WTC11 (cell line): ENCODE measurements around the gene SIGLEC1.

Experiments used
- CTCF ChIP-seq: fragments of 200-600 bp; IDR thresholded peaks from 2 replicates; pipeline ENCODE4 v1.8.0; 2022; ENCODE audit warnings: antibody characterized with exemption
- E2F5 ChIP-seq: sonication (generic); formaldehyde crosslinking; IDR thresholded peaks from 2 replicates; pipeline ENCODE4 v1.8.1; 2022; ENCODE audit warnings: mild to moderate bottlenecking, moderate library complexity, missing genetic modification reagents
- NR2C2 ChIP-seq: sonication (generic); formaldehyde crosslinking; IDR thresholded peaks from 2 replicates; pipeline ENCODE4 v1.8.0; 2022; ENCODE audit warnings: mild to moderate bottlenecking, missing genetic modification reagents
- NR3C1 ChIP-seq: sonication (generic); formaldehyde crosslinking; conservative IDR thresholded peaks from 2 replicates; pipeline ENCODE4 v1.8.1; 2023; ENCODE audit warnings: low read depth, mild to moderate bottlenecking, missing genetic modification reagents
- RORB ChIP-seq: fragments of 250-450 bp; sonication (Bioruptor Pico); IDR thresholded peaks from 2 replicates; pipeline ENCODE4 v1.9.0; 2021; ENCODE audit warnings: mild to moderate bottlenecking
- SP1 ChIP-seq: sonication (generic); formaldehyde crosslinking; conservative IDR thresholded peaks from 2 replicates; pipeline ENCODE4 v1.8.1; 2022; ENCODE audit warnings: missing genetic modification reagents
- ZBTB21 ChIP-seq: sonication (generic); formaldehyde crosslinking; IDR thresholded peaks from 2 replicates; pipeline ENCODE4 v1.8.1; 2023; ENCODE audit warnings: mild to moderate bottlenecking, missing genetic modification reagents, borderline replicate concordance
- ZNF138 ChIP-seq: sonication (generic); formaldehyde crosslinking; conservative IDR thresholded peaks from 2 replicates; pipeline ENCODE4 v1.8.1; 2022; ENCODE audit warnings: mild to moderate bottlenecking, moderate library complexity, missing genetic modification reagents
- TF ChIP-seq, protein P1 (sequence below): sonication (generic); formaldehyde crosslinking; IDR thresholded peaks from 2 replicates; pipeline ENCODE4 v1.8.0; 2023; ENCODE audit warnings: missing genetic modification reagents, mild to moderate bottlenecking, borderline replicate concordance
- TF ChIP-seq, protein P2 (sequence below): sonication (generic); formaldehyde crosslinking; IDR thresholded peaks from 2 replicates; pipeline ENCODE4 v1.8.0; 2023; ENCODE audit warnings: missing genetic modification reagents

DNA sequence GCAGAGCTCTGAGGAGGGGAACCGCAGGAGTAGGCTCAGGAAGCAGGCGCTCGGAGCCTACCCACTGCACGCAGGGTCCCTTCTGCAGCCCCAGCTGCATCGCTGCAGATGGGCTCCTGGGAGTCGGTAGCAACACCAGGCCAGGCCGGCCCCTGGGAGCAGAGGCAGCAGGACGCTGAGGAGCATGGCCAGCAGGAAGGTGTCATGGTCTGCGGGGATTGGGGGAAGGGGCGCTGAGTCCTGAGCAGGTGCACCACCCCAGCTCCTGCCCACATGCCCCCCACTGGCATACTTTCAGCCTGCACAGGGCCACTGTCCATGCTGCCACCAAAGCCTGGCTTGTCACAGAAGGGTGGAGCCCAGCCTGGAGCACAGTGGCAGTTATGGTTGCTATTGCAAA is 41.5 kb downstream of the SIGLEC1 start:
- no peak for TF ChIP-seq CTCF
- TF ChIP-seq E2F5 (CRISPR knock-in tag), result no peak
- no peak for TF ChIP-seq NR3C1 (CRISPR knock-in tag)
- TF ChIP-seq, protein P1, sequence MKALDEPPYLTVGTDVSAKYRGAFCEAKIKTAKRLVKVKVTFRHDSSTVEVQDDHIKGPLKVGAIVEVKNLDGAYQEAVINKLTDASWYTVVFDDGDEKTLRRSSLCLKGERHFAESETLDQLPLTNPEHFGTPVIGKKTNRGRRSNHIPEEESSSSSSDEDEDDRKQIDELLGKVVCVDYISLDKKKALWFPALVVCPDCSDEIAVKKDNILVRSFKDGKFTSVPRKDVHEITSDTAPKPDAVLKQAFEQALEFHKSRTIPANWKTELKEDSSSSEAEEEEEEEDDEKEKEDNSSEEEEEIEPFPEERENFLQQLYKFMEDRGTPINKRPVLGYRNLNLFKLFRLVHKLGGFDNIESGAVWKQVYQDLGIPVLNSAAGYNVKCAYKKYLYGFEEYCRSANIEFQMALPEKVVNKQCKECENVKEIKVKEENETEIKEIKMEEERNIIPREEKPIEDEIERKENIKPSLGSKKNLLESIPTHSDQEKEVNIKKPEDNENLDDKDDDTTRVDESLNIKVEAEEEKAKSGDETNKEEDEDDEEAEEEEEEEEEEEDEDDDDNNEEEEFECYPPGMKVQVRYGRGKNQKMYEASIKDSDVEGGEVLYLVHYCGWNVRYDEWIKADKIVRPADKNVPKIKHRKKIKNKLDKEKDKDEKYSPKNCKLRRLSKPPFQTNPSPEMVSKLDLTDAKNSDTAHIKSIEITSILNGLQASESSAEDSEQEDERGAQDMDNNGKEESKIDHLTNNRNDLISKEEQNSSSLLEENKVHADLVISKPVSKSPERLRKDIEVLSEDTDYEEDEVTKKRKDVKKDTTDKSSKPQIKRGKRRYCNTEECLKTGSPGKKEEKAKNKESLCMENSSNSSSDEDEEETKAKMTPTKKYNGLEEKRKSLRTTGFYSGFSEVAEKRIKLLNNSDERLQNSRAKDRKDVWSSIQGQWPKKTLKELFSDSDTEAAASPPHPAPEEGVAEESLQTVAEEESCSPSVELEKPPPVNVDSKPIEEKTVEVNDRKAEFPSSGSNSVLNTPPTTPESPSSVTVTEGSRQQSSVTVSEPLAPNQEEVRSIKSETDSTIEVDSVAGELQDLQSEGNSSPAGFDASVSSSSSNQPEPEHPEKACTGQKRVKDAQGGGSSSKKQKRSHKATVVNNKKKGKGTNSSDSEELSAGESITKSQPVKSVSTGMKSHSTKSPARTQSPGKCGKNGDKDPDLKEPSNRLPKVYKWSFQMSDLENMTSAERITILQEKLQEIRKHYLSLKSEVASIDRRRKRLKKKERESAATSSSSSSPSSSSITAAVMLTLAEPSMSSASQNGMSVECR (CRISPR knock-in tag), result no peak
- no peak for TF ChIP-seq RORB (CRISPR knock-in tag)
- no peak for TF ChIP-seq ZNF138 (CRISPR knock-in tag)
- TF ChIP-seq SP1, result no peak
- no peak for TF ChIP-seq NR2C2 (CRISPR knock-in tag)
- no peak for TF ChIP-seq ZBTB21 (CRISPR knock-in tag)
- TF ChIP-seq, protein P2, sequence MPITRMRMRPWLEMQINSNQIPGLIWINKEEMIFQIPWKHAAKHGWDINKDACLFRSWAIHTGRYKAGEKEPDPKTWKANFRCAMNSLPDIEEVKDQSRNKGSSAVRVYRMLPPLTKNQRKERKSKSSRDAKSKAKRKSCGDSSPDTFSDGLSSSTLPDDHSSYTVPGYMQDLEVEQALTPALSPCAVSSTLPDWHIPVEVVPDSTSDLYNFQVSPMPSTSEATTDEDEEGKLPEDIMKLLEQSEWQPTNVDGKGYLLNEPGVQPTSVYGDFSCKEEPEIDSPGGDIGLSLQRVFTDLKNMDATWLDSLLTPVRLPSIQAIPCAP (CRISPR knock-in tag), result no peak
